ENCODE results near the gene TM2D3. TPM values are rescaled to one million over a fixed set of nuclear protein-coding genes. Genes with fewer than 3 reads are reported as not detected.

The TM2D3 gene
- total and polyA plus RNA-seq, 7 donors = 30.4 to 69.6 (median 42.4) TPM

DNA sequence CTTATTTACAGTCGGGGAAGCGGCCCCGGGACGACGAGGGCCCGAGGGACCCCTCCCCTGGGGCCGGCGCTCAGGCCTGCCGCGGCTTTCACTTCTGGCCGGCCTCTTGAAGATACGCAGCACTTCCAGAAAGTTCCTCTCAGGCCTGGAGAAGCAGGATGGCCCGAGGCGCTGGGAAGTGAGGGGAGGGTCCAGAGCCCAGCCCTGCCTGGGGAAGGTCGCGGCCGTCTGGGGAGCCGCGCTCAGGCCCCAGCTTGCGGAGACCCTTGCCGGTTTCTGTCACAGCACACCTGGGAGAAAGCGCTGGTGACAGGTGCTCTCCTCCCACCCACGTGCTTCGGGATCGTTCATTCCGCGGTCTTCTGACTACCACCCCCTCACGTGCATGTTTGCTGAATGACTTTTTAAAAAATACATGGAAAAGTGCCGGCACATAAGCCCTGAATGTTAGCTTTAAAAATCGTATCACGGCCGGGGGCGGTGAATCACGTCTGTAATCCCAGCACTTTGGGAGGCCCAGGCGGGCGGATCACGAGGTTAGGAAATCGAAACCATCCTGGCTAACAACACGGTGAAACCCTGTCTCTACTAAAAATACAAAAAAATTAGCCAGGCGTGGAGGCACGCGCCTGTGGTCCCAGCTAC is 727 bp upstream of the TM2D3 start:
- H3K27ac ChIP-seq = peak overlapping the region; percentile 95
- no peak for TF ChIP-seq CTCF (IDR thresholded peaks at IDR 0.05)
- WGBS, 3 donors = 15 to 19% (median 17%) methylated on average over 40 to 42 of the region's 42 CpGs
- H3K9me3 ChIP-seq = no peaks in the 10 kb centered on the region
- H3K27me3 ChIP-seq (ENCODE audit: insufficient read depth in 3 of 3, low read length in 2 of 3) = no peaks in the 10 kb centered on the region
- peaks cover 4 to 45% of the 10 kb centered on the region in 2 donors for H3K36me3 ChIP-seq (ENCODE audit: insufficient read depth in 1 of 2, low read depth in 1 of 2)
- peak overlapping the region; percentile 76 for H3K4me3 ChIP-seq
- peak; percentile 26 to 49 (median 35) for ATAC-seq
- intact Hi-C loops (cut with DNase I) = loop anchor here (2.0 to 10.0 kb wide), 3 partner anchors 108 to 358 kb away; partner anchors contain the start of gene SNRPA1 (in 1 of the 2)
- peaks cover 31% of the 10 kb centered on the region for H3K4me1 ChIP-seq
- DNase-seq = peak in 1 of 2 donors; percentile 60

- Histone ChIP-seq H3K9me3 (no peaks in the 10 kb centered on the region), H3K4me3 (peak overlapping the region; percentile 76), H3K4me1 (peaks cover 32% of the 10 kb centered on the region), H3K27ac (peak overlapping the region; percentile 95), H3K27me3 (ENCODE audit: insufficient read depth in 3 of 3, low read length in 2 of 3) (no peaks in the 10 kb centered on the region), H3K36me3 (ENCODE audit: insufficient read depth in 1 of 2, low read depth in 1 of 2) (peaks cover 4 to 43% of the 10 kb centered on the region in 2 donors)
- no peak for TF ChIP-seq CTCF (IDR thresholded peaks at IDR 0.05)
- intact Hi-C loops (cut with DNase I) = loop anchor here (2.0 to 10.0 kb wide), 3 partner anchors 107 to 357 kb away; partner anchors contain the start of gene SNRPA1 (in 1 of the 2)
- 0 to 1% (median 0%) methylated on average over 26 to 32 of the region's 32 CpGs for WGBS, 3 donors
- DNase-seq (no peak), ATAC-seq (peak in 3 of 4 donors; percentile 57 to 68 (median 64))
Observed at GRCh38 chr15:101651554-101652097, 555 bp downstream of the TM2D3 start.

DNA sequence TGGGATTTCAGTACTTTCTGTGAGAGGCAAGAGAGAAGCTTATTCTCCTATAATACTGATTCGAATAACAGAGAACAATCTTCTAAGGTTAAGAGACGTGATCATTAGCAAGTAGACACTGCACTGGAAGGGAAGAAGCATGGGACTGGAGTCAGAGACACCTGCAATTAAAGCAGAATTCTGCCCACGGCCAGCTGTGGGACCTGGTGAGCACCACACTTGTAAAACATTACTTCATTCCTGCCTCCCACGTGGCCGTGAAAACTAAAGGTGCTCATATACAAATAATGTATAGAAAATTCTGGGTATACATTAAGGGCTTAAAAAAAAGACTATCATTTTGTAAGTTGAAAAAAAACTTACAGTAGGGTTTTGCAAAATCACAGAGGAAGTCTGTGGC is 2.0 kb downstream of the TM2D3 start:
- DNase-seq (no peak), ATAC-seq (no peak)
- Histone ChIP-seq H3K4me1 (peaks cover 44% of the 10 kb centered on the region), H3K27me3 (ENCODE audit: insufficient read depth in 3 of 3, low read length in 2 of 3) (no peaks in the 10 kb centered on the region), H3K36me3 (ENCODE audit: insufficient read depth in 1 of 2, low read depth in 1 of 2) (peaks cover 10 to 47% of the 10 kb centered on the region in 2 donors), H3K27ac (peak overlapping the region; percentile 95), H3K4me3 (peak overlapping the region; percentile 76), H3K9me3 (no peaks in the 10 kb centered on the region)
- WGBS, 3 donors = 57 to 69% (median 68%) methylated on average over 5 of the region's 5 CpGs
- intact Hi-C loops (cut with DNase I) = loop anchor here in 1 of 2 donors (5.0 to 10.0 kb wide), 2 partner anchors 105 to 348 kb away; no protein-coding TSS in a partner anchor
- TF ChIP-seq CTCF (IDR thresholded peaks at IDR 0.05) = no peak

GRCh38 chr15:101648356-101648755 is 3.8 kb downstream of the TM2D3 start:
- H3K27me3 ChIP-seq (ENCODE audit: insufficient read depth in 3 of 3, low read length in 2 of 3) = no peaks in the 10 kb centered on the region
- H3K4me3 ChIP-seq = no peak overlapping the region
- no peaks in the 10 kb centered on the region for H3K9me3 ChIP-seq
- DNase-seq = no peak
- H3K36me3 ChIP-seq (ENCODE audit: insufficient read depth in 1 of 2, low read depth in 1 of 2) = peaks cover 10 to 65% of the 10 kb centered on the region in 2 donors
- H3K4me1 ChIP-seq = peaks cover 43% of the 10 kb centered on the region
- TF ChIP-seq CTCF (IDR thresholded peaks at IDR 0.05) = no peak
- intact Hi-C loops (cut with DNase I) = loop anchor here (2.0 to 5.0 kb wide), 2 partner anchors 36 to 346 kb away; no protein-coding TSS in a partner anchor
- no peak overlapping the region for H3K27ac ChIP-seq
- WGBS, 3 donors = 84 to 92% (median 89%) methylated on average over 6 of the region's 6 CpGs
- no peak for ATAC-seq

Measured in psoas muscle (tissue), 8 donors.